Astrocyte (in vitro differentiated cells and primary cell): ENCODE measurements around the gene DBR1.

ENCODE experiments used
- EZH2 ChIP-seq: IDR thresholded peaks from 2 replicates; pipeline ENCODE4 v1.6.1; 2012; ENCODE audit warnings: mild to moderate bottlenecking, low read length, inconsistent platforms; ENCODE audit not compliant: insufficient read depth
- TF ChIP-seq, protein P1 (sequence below): IDR thresholded peaks from 2 replicates; pipeline ENCODE4 v1.5.1; 2011; ENCODE audit warnings: low read depth, mild to moderate bottlenecking, inconsistent platforms, low read length, moderate library complexity; ENCODE audit not compliant: insufficient read depth

DNA sequence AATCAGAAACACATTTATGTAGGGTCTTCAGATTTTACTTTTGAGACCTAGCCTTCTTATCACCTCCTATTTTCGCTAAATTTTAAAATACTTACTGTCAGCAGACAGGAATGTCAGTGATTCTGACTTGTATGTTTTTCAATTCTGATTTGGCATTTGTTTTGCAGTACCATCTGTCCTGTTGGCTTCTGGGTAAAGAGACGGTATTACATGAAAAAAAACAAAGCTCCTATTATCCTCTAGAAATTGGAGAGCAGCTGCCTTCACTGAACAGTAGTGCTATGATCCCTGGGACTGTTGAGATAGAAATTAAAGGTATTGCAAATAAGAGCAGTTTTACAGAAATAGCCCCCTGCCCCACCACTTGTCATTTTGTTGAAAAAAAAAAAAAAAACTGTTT is 20.8 kb upstream of the DBR1 start:
- TF ChIP-seq, protein P1, sequence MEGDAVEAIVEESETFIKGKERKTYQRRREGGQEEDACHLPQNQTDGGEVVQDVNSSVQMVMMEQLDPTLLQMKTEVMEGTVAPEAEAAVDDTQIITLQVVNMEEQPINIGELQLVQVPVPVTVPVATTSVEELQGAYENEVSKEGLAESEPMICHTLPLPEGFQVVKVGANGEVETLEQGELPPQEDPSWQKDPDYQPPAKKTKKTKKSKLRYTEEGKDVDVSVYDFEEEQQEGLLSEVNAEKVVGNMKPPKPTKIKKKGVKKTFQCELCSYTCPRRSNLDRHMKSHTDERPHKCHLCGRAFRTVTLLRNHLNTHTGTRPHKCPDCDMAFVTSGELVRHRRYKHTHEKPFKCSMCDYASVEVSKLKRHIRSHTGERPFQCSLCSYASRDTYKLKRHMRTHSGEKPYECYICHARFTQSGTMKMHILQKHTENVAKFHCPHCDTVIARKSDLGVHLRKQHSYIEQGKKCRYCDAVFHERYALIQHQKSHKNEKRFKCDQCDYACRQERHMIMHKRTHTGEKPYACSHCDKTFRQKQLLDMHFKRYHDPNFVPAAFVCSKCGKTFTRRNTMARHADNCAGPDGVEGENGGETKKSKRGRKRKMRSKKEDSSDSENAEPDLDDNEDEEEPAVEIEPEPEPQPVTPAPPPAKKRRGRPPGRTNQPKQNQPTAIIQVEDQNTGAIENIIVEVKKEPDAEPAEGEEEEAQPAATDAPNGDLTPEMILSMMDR: no peak
- no peak for TF ChIP-seq EZH2
